Testis (tissue), 3 donors: Measurements from ENCODE around the gene COL23A1. TPM values are rescaled to one million over a fixed set of nuclear protein-coding genes. Genes with fewer than 3 reads are reported as not detected.
A peak's percentile ranks its signal among the peaks of the same experiment; 100 is the strongest.

Experiments used
- DNase-seq: peaks from one replicate; pipeline ENCODE4 v3.0.0-alpha.2; 2019
- H3K27ac ChIP-seq, 2 donors: fragments of 200-600 bp; sonication (generic); one replicate each; pipeline ENCODE4 v1.5.1; 2019
- H3K27me3 ChIP-seq: fragments of 200-600 bp; sonication (generic); one replicate; pipeline ENCODE4 v1.5.1; 2019
- H3K36me3 ChIP-seq: fragments of 200-600 bp; sonication (generic); one replicate; pipeline ENCODE4 v1.5.1; 2017; ENCODE audit warnings: low read depth; ENCODE audit errors: missing control alignments
- H3K4me1 ChIP-seq: fragments of 200-600 bp; sonication (generic); one replicate; pipeline ENCODE4 v1.5.1; 2019
- H3K4me3 ChIP-seq, 2 donors: fragments of 200-600 bp; sonication (generic); one replicate each; pipeline ENCODE4 v1.5.1; 2017 to 2019
- H3K9me3 ChIP-seq: fragments of 200-600 bp; sonication (generic); one replicate; pipeline ENCODE4 v1.5.1; 2017
- POLR2A ChIP-seq: fragments of 450-650 bp; IDR thresholded peaks from one replicate; pipeline ENCODE4 v1.6.1; 2017; ENCODE audit warnings: antibody characterized with exemption, mild to moderate bottlenecking, moderate library complexity
- WGBS, 2 donors: methylation state at CpG; one replicate each; pipeline ENCODE4 v1.1.5; 2018; 5-methylcytosine and 5-hydroxymethylcytosine counted together
- intact Hi-C: fragments of 100-400 bp; cut with DNase I; formaldehyde crosslinking; loops from one replicate; pipeline ENCODE4 v1.15.1; 2023; ENCODE audit warnings: low total_unique reads
- polyA plus RNA-seq: library from polyadenylated mRNA; stranded (reverse); fragments of 350-450 nt; fragmentation: Illumina TruSeq; extraction: RNeasy Lipid Tissue Mini Kit (QIAGEN cat#74804); gene quantifications from one replicate; pipeline ENCODE4 v1.2.3, GENCODE V29; 2014; ENCODE audit warnings: low read depth, low replicate concordance; ENCODE audit not compliant: insufficient read depth
- total RNA-seq, 2 donors: library from RNA; depleted of rRNA; stranded (reverse); fragments of >200 nt; gene quantifications; one replicate each; pipeline ENCODE4 v1.2.3, GENCODE V29; 2016
- TF ChIP-seq, protein P1 (sequence below), 3 experiments: fragments of 450-650 bp in 2 of 3; fragments of 200-600 bp in 1 of 3; sonication (generic) in 1 of 3; IDR thresholded peaks; one replicate each; pipeline ENCODE4 v1.5.1; 2016 to 2019; ENCODE audit warnings: antibody characterized with exemption in 3 of 3, mild to moderate bottlenecking in 2 of 3, moderate library complexity in 1 of 3

Gene COL23A1
- total and polyA plus RNA-seq, 3 donors from 2014 or later: 4.3 to 5.5 (median 5.0) TPM

DNA sequence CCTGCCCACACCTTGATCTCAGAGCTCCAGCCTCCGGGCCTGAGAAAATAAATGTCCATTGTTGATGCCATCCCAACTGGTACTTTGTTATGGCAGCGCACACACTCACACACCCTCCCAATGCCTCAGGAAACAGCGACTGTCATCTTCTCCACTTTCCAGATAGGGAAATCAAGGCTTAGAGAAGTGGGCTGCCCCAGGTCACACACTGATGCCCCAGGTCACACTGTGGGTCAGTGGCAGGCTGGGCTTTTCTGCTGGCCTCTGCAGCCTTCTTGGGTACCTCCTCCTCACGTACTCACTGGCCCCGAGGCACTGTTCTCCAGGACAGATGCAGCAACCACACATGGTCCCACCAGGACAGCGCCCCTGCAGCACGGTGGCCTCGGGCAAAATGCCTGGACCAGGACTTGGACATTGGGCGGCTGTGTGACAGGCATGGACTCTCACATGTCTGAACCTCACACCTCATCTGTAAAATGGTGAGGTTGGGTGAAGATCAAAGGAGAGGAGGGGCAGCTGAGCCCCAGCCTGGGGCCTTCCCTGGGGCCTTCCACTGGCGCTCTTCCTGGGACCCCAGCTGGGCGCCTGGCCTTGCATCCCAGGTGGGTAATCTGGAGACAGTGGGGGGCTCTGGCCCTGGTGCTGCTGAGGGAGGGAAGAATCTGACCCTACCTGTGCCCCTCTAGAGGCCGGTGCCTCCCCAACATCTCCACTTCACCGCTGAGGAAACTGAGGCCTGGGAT is 156.0 kb downstream of the COL23A1 start:
- Histone ChIP-seq H3K4me3 (no peak overlapping the region), H3K27me3 (no peaks in the 10 kb centered on the region), H3K27ac (no peak overlapping the region), H3K36me3 (no peaks in the 10 kb centered on the region), H3K4me1 (no peaks in the 10 kb centered on the region), H3K9me3 (no peaks in the 10 kb centered on the region)
- TF ChIP-seq, protein P1, sequence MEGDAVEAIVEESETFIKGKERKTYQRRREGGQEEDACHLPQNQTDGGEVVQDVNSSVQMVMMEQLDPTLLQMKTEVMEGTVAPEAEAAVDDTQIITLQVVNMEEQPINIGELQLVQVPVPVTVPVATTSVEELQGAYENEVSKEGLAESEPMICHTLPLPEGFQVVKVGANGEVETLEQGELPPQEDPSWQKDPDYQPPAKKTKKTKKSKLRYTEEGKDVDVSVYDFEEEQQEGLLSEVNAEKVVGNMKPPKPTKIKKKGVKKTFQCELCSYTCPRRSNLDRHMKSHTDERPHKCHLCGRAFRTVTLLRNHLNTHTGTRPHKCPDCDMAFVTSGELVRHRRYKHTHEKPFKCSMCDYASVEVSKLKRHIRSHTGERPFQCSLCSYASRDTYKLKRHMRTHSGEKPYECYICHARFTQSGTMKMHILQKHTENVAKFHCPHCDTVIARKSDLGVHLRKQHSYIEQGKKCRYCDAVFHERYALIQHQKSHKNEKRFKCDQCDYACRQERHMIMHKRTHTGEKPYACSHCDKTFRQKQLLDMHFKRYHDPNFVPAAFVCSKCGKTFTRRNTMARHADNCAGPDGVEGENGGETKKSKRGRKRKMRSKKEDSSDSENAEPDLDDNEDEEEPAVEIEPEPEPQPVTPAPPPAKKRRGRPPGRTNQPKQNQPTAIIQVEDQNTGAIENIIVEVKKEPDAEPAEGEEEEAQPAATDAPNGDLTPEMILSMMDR (IDR thresholded peaks at IDR 0.05): no peak
- no peak for TF ChIP-seq POLR2A
- intact Hi-C loops: no loop called here
- 95 to 96% methylated on average over 6 to 13 of the region's 13 CpGs for WGBS, 2 donors
- DNase-seq: peak; percentile 11

DNA sequence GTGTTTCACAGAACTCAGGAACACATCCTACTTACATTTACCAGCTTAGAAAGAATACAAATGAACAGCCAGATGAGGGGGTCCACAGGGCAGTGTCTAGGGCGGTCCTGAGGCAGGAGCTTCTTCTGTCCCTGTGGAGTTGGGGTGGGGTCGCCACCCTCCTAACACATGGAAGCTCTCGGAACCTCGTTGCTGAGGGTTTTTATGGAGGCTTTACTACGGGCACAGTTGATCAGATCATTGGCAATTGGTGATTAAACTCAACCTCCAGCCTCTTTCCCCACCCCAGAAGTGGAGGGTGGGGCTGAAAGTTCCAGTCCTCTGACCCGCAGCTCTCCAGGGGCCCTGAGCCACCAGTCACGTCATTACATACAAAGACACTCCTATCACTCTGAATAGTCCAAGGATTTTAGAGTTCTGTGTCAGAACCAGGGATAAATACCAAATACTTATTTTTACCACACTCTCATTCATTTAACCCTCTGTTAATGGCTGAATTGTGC is 156.9 kb downstream of the COL23A1 start:
- Histone ChIP-seq H3K27me3 (no peaks in the 10 kb centered on the region), H3K27ac (no peak overlapping the region), H3K9me3 (no peaks in the 10 kb centered on the region), H3K4me3 (no peak overlapping the region), H3K36me3 (no peaks in the 10 kb centered on the region), H3K4me1 (no peaks in the 10 kb centered on the region)
- DNase-seq: peak; percentile 8
- TF ChIP-seq POLR2A: no peak
- 89 to 90% methylated on average over 7 of the region's 7 CpGs for WGBS, 2 donors
- intact Hi-C loops: no loop called here

DNA sequence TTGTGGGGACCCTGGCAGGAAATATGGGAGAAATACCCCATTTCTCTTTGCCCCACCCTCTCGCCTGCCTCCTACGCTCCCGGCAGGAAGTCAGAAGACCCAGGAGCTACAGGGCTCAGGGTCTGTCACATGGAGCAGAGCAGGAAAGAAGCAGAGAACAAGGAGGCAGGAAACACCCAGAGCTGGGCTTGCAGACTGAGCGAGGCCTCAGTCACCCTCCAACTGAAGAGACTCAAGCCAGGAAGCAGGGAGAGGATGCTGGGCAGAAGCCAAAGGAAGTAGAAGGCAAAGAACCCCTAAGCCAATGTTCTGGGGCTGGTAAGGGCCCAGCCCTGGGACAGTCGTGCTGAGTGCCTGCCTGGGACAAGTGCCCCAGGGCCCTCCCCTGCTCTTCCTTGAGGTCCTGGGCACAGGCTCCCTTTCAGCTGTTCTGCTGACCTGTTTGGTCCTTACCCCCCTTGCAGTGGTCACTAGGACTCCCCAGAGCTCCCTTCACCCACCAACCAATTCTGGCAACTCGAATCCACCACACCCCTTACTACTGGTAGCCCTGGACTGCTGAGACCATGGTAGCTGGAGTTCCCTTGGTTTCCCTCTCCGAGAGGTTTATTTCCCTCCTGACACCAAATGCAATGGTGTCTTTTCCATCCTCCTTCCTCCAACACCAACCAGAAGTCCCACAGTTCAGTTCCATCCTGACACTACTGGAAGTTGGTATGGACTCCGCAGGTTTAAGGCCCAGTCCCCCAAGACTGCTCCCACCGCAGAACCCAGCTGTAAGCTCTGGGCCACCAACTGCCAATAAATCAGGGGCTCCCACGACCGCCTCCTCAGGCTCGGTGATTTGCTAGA is 157.5 kb downstream of the COL23A1 start:
- no peaks in the 10 kb centered on the region for H3K9me3 ChIP-seq
- no peaks in the 10 kb centered on the region for H3K27me3 ChIP-seq
- no peak overlapping the region for H3K4me3 ChIP-seq
- no peaks in the 10 kb centered on the region for H3K36me3 ChIP-seq
- H3K4me1 ChIP-seq: no peaks in the 10 kb centered on the region
- intact Hi-C loops: no loop called here
- H3K27ac ChIP-seq: no peak overlapping the region
- no peak for TF ChIP-seq POLR2A
- WGBS, 2 donors: 80 to 84% methylated on average over 11 to 12 of the region's 12 CpGs
- peak; percentile 8 for DNase-seq

DNA sequence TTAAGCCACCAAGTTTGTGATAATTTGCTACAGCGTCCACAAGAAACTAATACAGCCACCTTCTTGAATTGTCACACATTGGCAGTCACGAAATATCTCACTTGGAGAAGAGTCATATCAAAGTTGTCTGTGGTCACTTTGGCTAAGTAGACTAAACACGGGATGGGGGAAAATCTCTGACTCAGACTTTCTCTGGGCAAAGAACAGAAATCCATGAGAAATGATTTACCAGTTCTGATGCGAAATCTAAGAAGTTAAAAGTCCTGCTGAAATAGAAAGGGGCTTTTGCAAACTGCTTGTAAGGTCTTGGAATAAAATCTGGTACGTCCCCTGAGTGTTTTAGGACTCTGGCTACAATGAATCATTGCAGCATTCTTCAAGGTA is 158.4 kb downstream of the COL23A1 start:
- no peak for DNase-seq
- Histone ChIP-seq H3K4me3 (no peak overlapping the region), H3K36me3 (no peaks in the 10 kb centered on the region), H3K27ac (no peak overlapping the region), H3K27me3 (no peaks in the 10 kb centered on the region), H3K9me3 (no peaks in the 10 kb centered on the region), H3K4me1 (no peaks in the 10 kb centered on the region)
- no peak for TF ChIP-seq POLR2A
- TF ChIP-seq, protein P1 (IDR thresholded peaks at IDR 0.05): no peak
- WGBS, 2 donors: 87 to 92% methylated on average over 5 of the region's 5 CpGs
- intact Hi-C loops: no loop called here

DNA sequence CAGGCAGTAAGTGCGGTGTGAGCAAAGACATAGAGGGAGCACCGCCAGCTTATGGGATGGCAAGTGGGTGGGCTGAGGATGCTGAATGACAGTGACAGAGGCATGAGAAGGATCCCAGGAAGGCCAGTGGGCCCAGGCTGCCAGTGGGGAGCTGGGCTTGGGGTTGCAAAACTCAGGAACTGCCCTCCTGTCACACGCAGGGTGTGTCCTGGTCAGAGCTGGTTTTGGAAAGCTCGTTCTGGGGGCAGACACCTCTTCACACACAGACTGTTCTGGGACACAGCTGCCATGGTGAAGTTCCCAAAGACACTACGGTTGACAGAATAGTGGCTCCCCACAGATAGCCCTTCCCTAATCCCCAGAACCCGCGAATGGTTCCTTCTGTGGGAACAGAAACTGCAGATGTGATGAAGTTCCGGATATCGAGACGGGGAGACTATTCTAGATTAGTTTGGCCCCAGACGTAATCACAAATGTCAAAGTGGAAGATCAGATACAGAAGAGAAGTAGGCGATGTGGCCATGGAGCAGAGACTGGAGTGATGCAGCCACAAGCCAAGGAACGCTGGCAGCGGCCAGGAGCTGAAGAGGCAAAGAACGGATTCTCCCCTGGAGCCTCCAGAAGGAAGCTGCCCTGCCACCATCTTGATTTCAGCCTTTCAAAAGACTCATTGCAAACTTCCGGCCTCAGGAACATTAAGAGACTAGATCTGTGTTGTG is 159.0 kb downstream of the COL23A1 start:
- H3K4me1 ChIP-seq: no peaks in the 10 kb centered on the region
- intact Hi-C loops: no loop called here
- 95% methylated on average over 16 of the region's 16 CpGs for WGBS, 2 donors
- TF ChIP-seq, protein P1 (IDR thresholded peaks at IDR 0.05): no peak
- no peak for TF ChIP-seq POLR2A
- no peaks in the 10 kb centered on the region for H3K36me3 ChIP-seq
- H3K9me3 ChIP-seq: no peaks in the 10 kb centered on the region
- no peaks in the 10 kb centered on the region for H3K27me3 ChIP-seq
- no peak overlapping the region for H3K4me3 ChIP-seq
- DNase-seq: peak; percentile 6
- no peak overlapping the region for H3K27ac ChIP-seq
